Upper lobe of left lung (tissue), 6 donors: ENCODE data around the gene XYLT1. TPM values are rescaled to one million over a fixed set of nuclear protein-coding genes. Genes with fewer than 3 reads are reported as not detected.

Source experiments
- ATAC-seq, 2 donors: fragments of 200-7000 bp; cut with Tn5 transposase; one replicate each; pipeline ENCODE4 v1.9.1; 2022; ENCODE audit warnings: mild to moderate bottlenecking in 2 of 2, moderate library complexity in 2 of 2; ENCODE audit not compliant: low FRiP score in 2 of 2
- DNase-seq, 2 donors: peaks; one replicate each; pipeline ENCODE4 v3.0.0-alpha.2; 2019 to 2020
- H3K27ac ChIP-seq, 4 donors: fragments of 200-600 bp; sonication (generic); one replicate each; pipeline ENCODE4 v1.5.1; 2016 to 2019
- H3K27me3 ChIP-seq, 4 donors: fragments of 200-600 bp; sonication (generic); one replicate each; pipeline ENCODE4 v1.5.1; 2017 to 2019
- H3K36me3 ChIP-seq, 4 donors: fragments of 200-600 bp; sonication (generic); one replicate each; pipeline ENCODE4 v1.5.1; 2016 to 2019
- H3K4me1 ChIP-seq, 4 donors: fragments of 200-600 bp; sonication (generic); one replicate each; pipeline ENCODE4 v1.5.1; 2018 to 2019
- H3K4me3 ChIP-seq, 4 donors: fragments of 200-600 bp; sonication (generic); one replicate each; pipeline ENCODE4 v1.5.1; 2017 to 2019; ENCODE audit warnings: mild to moderate bottlenecking in 2 of 4, moderate library complexity in 1 of 4
- H3K9me3 ChIP-seq, 4 donors: fragments of 200-600 bp; sonication (generic); one replicate each; pipeline ENCODE4 v1.5.1; 2018 to 2019
- CTCF ChIP-seq, 6 experiments: fragments of 450-650 bp in 4 of 6; fragments of 200-600 bp in 2 of 6; sonication (generic) in 2 of 6; IDR thresholded peaks; one replicate each; pipeline ENCODE4 v1.5.1; 2016 to 2019; ENCODE audit warnings: antibody characterized with exemption in 6 of 6
- EP300 ChIP-seq, 4 donors: sonication (generic); formaldehyde crosslinking; IDR thresholded peaks; one replicate each; pipeline ENCODE4 v1.5.1; 2017; ENCODE audit warnings: antibody characterized with exemption in 4 of 4, control low read depth in 2 of 4
- POLR2A ChIP-seq, 4 donors: fragments of 450-650 bp; IDR thresholded peaks; one replicate each; pipeline ENCODE4 v1.5.1; 2016 to 2017; ENCODE audit warnings: antibody characterized with exemption in 4 of 4, mild to moderate bottlenecking in 2 of 4
- POLR2AphosphoS5 ChIP-seq, 2 donors: sonication (generic); formaldehyde crosslinking; IDR thresholded peaks; one replicate each; pipeline ENCODE4 v1.5.1; 2017; ENCODE audit warnings: antibody characterized with exemption in 2 of 2
- WGBS, 2 donors: methylation state at CpG; one replicate each; pipeline ENCODE4 v1.1.5; 2017 to 2018; 5-methylcytosine and 5-hydroxymethylcytosine counted together
- total RNA-seq, 6 donors: library from RNA; depleted of rRNA in 4 of 6; stranded (reverse); fragments of >200 nt in 4 of 6; gene quantifications; one replicate each; pipeline versions ENCODE4 v1.1.0 to v1.2.1, GENCODE V29; 2016 to 2021
- donor health status: DM: no; HTN: no; CAD: no; lungs with moderate emphysema.
- donor health status: DM: no; HTN: yes; CAD: no; lungs with severe emphysema.

The XYLT1 gene
- total RNA-seq, 6 donors from 2014 or later = 3.0 to 26.2 (median 6.8) TPM

- peaks cover 5 to 20% (median 14%) of the 10 kb centered on the region in 4 donors for H3K4me1 ChIP-seq
- TF ChIP-seq POLR2A (IDR thresholded peaks at IDR 0.05) (peak in 1 of 4 donors; percentile 15), CTCF (IDR thresholded peaks at IDR 0.05) (no peak)
- H3K36me3 ChIP-seq = no peaks in the 10 kb centered on the region
- WGBS, 2 donors = 29 to 31% methylated on average over 11 to 14 of the region's 14 CpGs
- peak overlapping the region in 3 of 4 donors; percentile 31 to 55 (median 49) for H3K27ac ChIP-seq
- peak overlapping the region in 1 of 4 donors; percentile 7 for H3K4me3 ChIP-seq
- peak; percentile 71 to 80 for ATAC-seq
- peak in 1 of 2 donors; percentile 68 for DNase-seq
- no peaks in the 10 kb centered on the region for H3K9me3 ChIP-seq
- H3K27me3 ChIP-seq = no peaks in the 10 kb centered on the region
Observed at GRCh38 chr16:17416461-17417311, 54.1 kb downstream of the XYLT1 start.

GRCh38 chr16:17414916-17415315 lies 55.8 kb downstream of the XYLT1 start:
- TF ChIP-seq CTCF (IDR thresholded peaks at IDR 0.05) (no peak), EP300 (IDR thresholded peaks at IDR 0.05) (no peak), POLR2AphosphoS5 (IDR thresholded peaks at IDR 0.05) (no peak), POLR2A (IDR thresholded peaks at IDR 0.05) (no peak)
- Histone ChIP-seq H3K36me3 (no peaks in the 10 kb centered on the region), H3K27ac (no peak overlapping the region), H3K4me3 (no peak overlapping the region), H3K9me3 (no peaks in the 10 kb centered on the region), H3K4me1 (peaks cover 5 to 20% (median 14%) of the 10 kb centered on the region in 4 donors), H3K27me3 (no peaks in the 10 kb centered on the region)
- ATAC-seq (no peak), DNase-seq (no peak)
- 92% methylated on average over 8 of the region's 8 CpGs for WGBS, 2 donors

GRCh38 chr16:17414421-17414820 lies 56.3 kb downstream of the XYLT1 start:
- peaks cover 5 to 20% (median 14%) of the 10 kb centered on the region in 4 donors for H3K4me1 ChIP-seq
- DNase-seq = no peak
- H3K9me3 ChIP-seq = no peaks in the 10 kb centered on the region
- WGBS, 2 donors = 69% methylated on average over 8 of the region's 8 CpGs
- H3K4me3 ChIP-seq = no peak overlapping the region
- no peak overlapping the region for H3K27ac ChIP-seq
- no peaks in the 10 kb centered on the region for H3K27me3 ChIP-seq
- no peaks in the 10 kb centered on the region for H3K36me3 ChIP-seq
- TF ChIP-seq CTCF (IDR thresholded peaks at IDR 0.05) = no peak
- TF ChIP-seq EP300 (IDR thresholded peaks at IDR 0.05) = no peak
- TF ChIP-seq POLR2AphosphoS5 (IDR thresholded peaks at IDR 0.05) = no peak
- TF ChIP-seq POLR2A (IDR thresholded peaks at IDR 0.05) = no peak
- ATAC-seq = no peak

- ATAC-seq (no peak), DNase-seq (no peak)
- Histone ChIP-seq H3K27me3 (no peaks in the 10 kb centered on the region), H3K27ac (no peak overlapping the region), H3K4me1 (peaks cover 5 to 20% (median 14%) of the 10 kb centered on the region in 4 donors), H3K9me3 (no peaks in the 10 kb centered on the region), H3K36me3 (no peaks in the 10 kb centered on the region), H3K4me3 (no peak overlapping the region)
- WGBS, 2 donors = 98 to 99% methylated on average over 4 of the region's 4 CpGs
- no peak for TF ChIP-seq CTCF (IDR thresholded peaks at IDR 0.05)
- TF ChIP-seq EP300 (IDR thresholded peaks at IDR 0.05) = no peak
- TF ChIP-seq POLR2AphosphoS5 (IDR thresholded peaks at IDR 0.05) = no peak
- no peak for TF ChIP-seq POLR2A (IDR thresholded peaks at IDR 0.05)
Observed at GRCh38 chr16:17413508-17413907, 57.3 kb downstream of the XYLT1 start.
